Measurements from ENCODE around the gene LAPTM5. TPM values are rescaled to one million over a fixed set of nuclear protein-coding genes. Genes with fewer than 3 reads are reported as not detected.

LAPTM5 gene
- total RNA-seq, 1 experiment from 2014 or later: not detected

- H3K36me3 ChIP-seq (ENCODE audit: insufficient read depth, low read length, poor library complexity, severe bottlenecking): no peaks in the 10 kb centered on the region
- intact Hi-C loops (cut with micrococcal nuclease; ENCODE audit: unreplicated experiment): no loop called here
- H3K27ac ChIP-seq (ENCODE audit: low read depth, low read length, poor library complexity, severe bottlenecking): no peak overlapping the region
- no peaks in the 10 kb centered on the region for H3K9me3 ChIP-seq (ENCODE audit: low read depth, low read length, poor library complexity, severe bottlenecking)
- DNase-seq (ENCODE audit: low spot score): no peak
- POLR2A ChIA-PET (ENCODE audit: low non-redundant PET): no interaction called here
- no TSS peak for BruUV-seq (replicated peaks)
- TF ChIP-seq EZH2 (IDR thresholded peaks at IDR 0.05; ENCODE audit: borderline replicate concordance, low read depth, low read length, poor library complexity, severe bottlenecking) (no peak), CTCF (conservative IDR thresholded peaks at IDR 0.05; ENCODE audit: low read depth, low read length) (no peak)
- CTCF ChIA-PET: no interaction called here
- peaks cover 26% of the 10 kb centered on the region for H3K27me3 ChIP-seq (replicated peaks; ENCODE audit: insufficient read depth, low read depth, low read length, poor library complexity)
- no peak overlapping the region for H3K4me3 ChIP-seq (ENCODE audit: low read depth, low read length, poor library complexity, severe bottlenecking)
- no peaks in the 10 kb centered on the region for H3K4me1 ChIP-seq (ENCODE audit: insufficient read depth, low read length, poor library complexity, severe bottlenecking)
Measured at GRCh38 chr1:30687886-30688285, 69.7 kb downstream of the LAPTM5 start.

GRCh38 chr1:30686236-30686935 is 71.2 kb downstream of the LAPTM5 start:
- no TSS peak for BruUV-seq (replicated peaks)
- no peak for TF ChIP-seq CTCF (conservative IDR thresholded peaks at IDR 0.05; ENCODE audit: low read depth, low read length)
- no peak for TF ChIP-seq EZH2 (IDR thresholded peaks at IDR 0.05; ENCODE audit: borderline replicate concordance, low read depth, low read length, poor library complexity, severe bottlenecking)
- H3K36me3 ChIP-seq (ENCODE audit: insufficient read depth, low read length, poor library complexity, severe bottlenecking): no peaks in the 10 kb centered on the region
- H3K4me3 ChIP-seq (ENCODE audit: low read depth, low read length, poor library complexity, severe bottlenecking): no peak overlapping the region
- DNase-seq (ENCODE audit: low spot score): no peak
- no peaks in the 10 kb centered on the region for H3K4me1 ChIP-seq (ENCODE audit: insufficient read depth, low read length, poor library complexity, severe bottlenecking)
- ChIA-PET CTCF (interaction anchor here (0.7 kb wide), 1 partner anchor 215 kb away, joined by 8 read pairs; no protein-coding TSS in a partner anchor), POLR2A (ENCODE audit: low non-redundant PET) (no interaction called here)
- intact Hi-C loops (cut with micrococcal nuclease; ENCODE audit: unreplicated experiment): no loop called here
- no peaks in the 10 kb centered on the region for H3K9me3 ChIP-seq (ENCODE audit: low read depth, low read length, poor library complexity, severe bottlenecking)
- H3K27me3 ChIP-seq (replicated peaks; ENCODE audit: insufficient read depth, low read depth, low read length, poor library complexity): peaks cover 34% of the 10 kb centered on the region
- H3K27ac ChIP-seq (ENCODE audit: low read depth, low read length, poor library complexity, severe bottlenecking): no peak overlapping the region

GRCh38 chr1:30685796-30686165 is 71.8 kb downstream of the LAPTM5 start:
- ChIA-PET CTCF (no interaction called here), POLR2A (ENCODE audit: low non-redundant PET) (no interaction called here)
- no peak overlapping the region for H3K4me3 ChIP-seq (ENCODE audit: low read depth, low read length, poor library complexity, severe bottlenecking)
- H3K36me3 ChIP-seq (ENCODE audit: insufficient read depth, low read length, poor library complexity, severe bottlenecking): no peaks in the 10 kb centered on the region
- intact Hi-C loops (cut with micrococcal nuclease; ENCODE audit: unreplicated experiment): no loop called here
- BruUV-seq (replicated peaks): no TSS peak
- peaks cover 34% of the 10 kb centered on the region for H3K27me3 ChIP-seq (replicated peaks; ENCODE audit: insufficient read depth, low read depth, low read length, poor library complexity)
- TF ChIP-seq EZH2 (IDR thresholded peaks at IDR 0.05; ENCODE audit: borderline replicate concordance, low read depth, low read length, poor library complexity, severe bottlenecking): no peak
- no peak for TF ChIP-seq CTCF (conservative IDR thresholded peaks at IDR 0.05; ENCODE audit: low read depth, low read length)
- no peak overlapping the region for H3K27ac ChIP-seq (ENCODE audit: low read depth, low read length, poor library complexity, severe bottlenecking)
- no peak for DNase-seq (ENCODE audit: low spot score)
- no peaks in the 10 kb centered on the region for H3K4me1 ChIP-seq (ENCODE audit: insufficient read depth, low read length, poor library complexity, severe bottlenecking)
- H3K9me3 ChIP-seq (ENCODE audit: low read depth, low read length, poor library complexity, severe bottlenecking): no peaks in the 10 kb centered on the region

All from A673 (cell line).